ENCODE results near the gene RPH3AL.

GRCh38 chr17:225551-225950 is 127.1 kb downstream of the RPH3AL start:
- TF ChIP-seq, protein P1, sequence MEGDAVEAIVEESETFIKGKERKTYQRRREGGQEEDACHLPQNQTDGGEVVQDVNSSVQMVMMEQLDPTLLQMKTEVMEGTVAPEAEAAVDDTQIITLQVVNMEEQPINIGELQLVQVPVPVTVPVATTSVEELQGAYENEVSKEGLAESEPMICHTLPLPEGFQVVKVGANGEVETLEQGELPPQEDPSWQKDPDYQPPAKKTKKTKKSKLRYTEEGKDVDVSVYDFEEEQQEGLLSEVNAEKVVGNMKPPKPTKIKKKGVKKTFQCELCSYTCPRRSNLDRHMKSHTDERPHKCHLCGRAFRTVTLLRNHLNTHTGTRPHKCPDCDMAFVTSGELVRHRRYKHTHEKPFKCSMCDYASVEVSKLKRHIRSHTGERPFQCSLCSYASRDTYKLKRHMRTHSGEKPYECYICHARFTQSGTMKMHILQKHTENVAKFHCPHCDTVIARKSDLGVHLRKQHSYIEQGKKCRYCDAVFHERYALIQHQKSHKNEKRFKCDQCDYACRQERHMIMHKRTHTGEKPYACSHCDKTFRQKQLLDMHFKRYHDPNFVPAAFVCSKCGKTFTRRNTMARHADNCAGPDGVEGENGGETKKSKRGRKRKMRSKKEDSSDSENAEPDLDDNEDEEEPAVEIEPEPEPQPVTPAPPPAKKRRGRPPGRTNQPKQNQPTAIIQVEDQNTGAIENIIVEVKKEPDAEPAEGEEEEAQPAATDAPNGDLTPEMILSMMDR (IDR thresholded peaks at IDR 0.05): no peak
- TF ChIP-seq POLR2AphosphoS5 (IDR thresholded peaks at IDR 0.05): no peak

All from transverse colon (tissue), 4 donors.